Right ventricle myocardium superior (tissue), 1 donor: ENCODE results near the gene BPTF. TPM values are rescaled to one million over a fixed set of nuclear protein-coding genes. Genes with fewer than 3 reads are reported as not detected.
A peak's percentile ranks its signal among the peaks of the same experiment; 100 is the strongest.
"Not testable (repeated sequence)": the region's sequence is repeated elsewhere in the genome, so short reads cannot be mapped to it uniquely, and the experiment has no call there.

Experiments
- ATAC-seq: fragments of 200-7000 bp; cut with Tn5 transposase; one replicate; pipeline ENCODE4 v1.9.1; 2020; ENCODE audit warnings: mild to moderate bottlenecking; ENCODE audit not compliant: poor library complexity
- DNase-seq: peaks from one replicate; pipeline ENCODE4 v3.0.0-alpha.2; 2020
- intact Hi-C: fragments of 100-400 bp; cut with DNase I; formaldehyde crosslinking; loops from one replicate; pipeline ENCODE4 v1.11.2; 2022
- total RNA-seq: library from RNA; stranded (reverse); fragmentation: NEBNext Ultra II Directional; extraction: Animal tissue kit (Norgen Biotek cat#: 25700); gene quantifications from one replicate; pipeline ENCODE4 v1.2.1, GENCODE V29; 2021
- donor health status: DM: no; HTN: yes; CAD: no; lungs with severe emphysema.

Gene BPTF
- total RNA-seq, 1 donor from 2014 or later, result 68.7 TPM

- ATAC-seq, result no peak
- no peak for DNase-seq
- intact Hi-C loops, result no loop called here
These were observed 167.3 kb downstream of the BPTF start for GRCh38 chr17:67992548-67993152.

- ATAC-seq, result peak; percentile 85
- DNase-seq, result peak; percentile 92
- intact Hi-C loops, result no loop called here
These were observed 168.1 kb downstream of the BPTF start for GRCh38 chr17:67993153-67993997.

- intact Hi-C loops, result no loop called here
- ATAC-seq, result peak; percentile 0
- no peak for DNase-seq
These were observed 168.7 kb downstream of the BPTF start for GRCh38 chr17:67993998-67994361.

GRCh38 chr17:67994817-67995569 is 169.7 kb downstream of the BPTF start:
- no peak for DNase-seq
- intact Hi-C loops, result no loop called here
- ATAC-seq, result peak; percentile 11

GRCh38 chr17:67995570-67996263 is 170.4 kb downstream of the BPTF start:
- intact Hi-C loops, result no loop called here
- peak; percentile 10 for ATAC-seq
- peak; percentile 63 for DNase-seq

- peak; percentile 1 for ATAC-seq
- DNase-seq, intact Hi-C loops: not testable (repeated sequence)
These were observed 171.2 kb downstream of the BPTF start, which contains the start of gene C17orf58 for GRCh38 chr17:67996301-67997171. Gene C17orf58, minus strand, starts transcription at chr17:67996469. Its CDS starts 271 bp downstream, at chr17:67996198.

GRCh38 chr17:67998466-67998865 is 173.2 kb downstream of the BPTF start:
- intact Hi-C loops, result no loop called here
- DNase-seq (no peak), ATAC-seq (no peak)

- no peak for ATAC-seq
- DNase-seq, result no peak
- intact Hi-C loops, result no loop called here
These were observed 174.1 kb downstream of the BPTF start for GRCh38 chr17:67999291-67999911.

- no peak for DNase-seq
- intact Hi-C loops, result no loop called here
- ATAC-seq, result no peak
These were observed 178.9 kb downstream of the BPTF start for GRCh38 chr17:68004201-68004600.

GRCh38 chr17:68006797-68007196 is 181.5 kb downstream of the BPTF start:
- intact Hi-C loops, result no loop called here
- DNase-seq, result peak; percentile 75
- ATAC-seq, result peak; percentile 94

- intact Hi-C loops, result no loop called here
- DNase-seq (peak; percentile 66), ATAC-seq (peak; percentile 68)
These were observed 185.9 kb downstream of the BPTF start for GRCh38 chr17:68011199-68011665.

- ATAC-seq (no peak), DNase-seq (no peak)
- intact Hi-C loops, result no loop called here
These were observed 188.1 kb downstream of the BPTF start for GRCh38 chr17:68013385-68013784.

GRCh38 chr17:68015081-68015723 is 189.9 kb downstream of the BPTF start:
- DNase-seq (no peak), ATAC-seq (no peak)
- intact Hi-C loops, result no loop called here

GRCh38 chr17:68016838-68017237 is 191.5 kb downstream of the BPTF start:
- ATAC-seq (no peak), DNase-seq (no peak)
- intact Hi-C loops, result no loop called here

GRCh38 chr17:68018493-68018892 is 193.2 kb downstream of the BPTF start:
- intact Hi-C loops, ATAC-seq, DNase-seq: not testable (repeated sequence)

GRCh38 chr17:68019336-68019674 is 194.0 kb downstream of the BPTF start:
- intact Hi-C loops, result no loop called here
- ATAC-seq (no peak), DNase-seq (no peak)
